ENCODE data around the gene TCL1B. TPM values are rescaled to one million over a fixed set of nuclear protein-coding genes. Genes with fewer than 3 reads are reported as not detected.
"Not testable (repeated sequence)": the region's sequence is repeated elsewhere in the genome, so short reads cannot be mapped to it uniquely, and the experiment has no call there.

The TCL1B gene
- total and polyA plus RNA-seq, 2 of the 4 experiments (the other 2 are of a cell fraction), result not detected

DNA sequence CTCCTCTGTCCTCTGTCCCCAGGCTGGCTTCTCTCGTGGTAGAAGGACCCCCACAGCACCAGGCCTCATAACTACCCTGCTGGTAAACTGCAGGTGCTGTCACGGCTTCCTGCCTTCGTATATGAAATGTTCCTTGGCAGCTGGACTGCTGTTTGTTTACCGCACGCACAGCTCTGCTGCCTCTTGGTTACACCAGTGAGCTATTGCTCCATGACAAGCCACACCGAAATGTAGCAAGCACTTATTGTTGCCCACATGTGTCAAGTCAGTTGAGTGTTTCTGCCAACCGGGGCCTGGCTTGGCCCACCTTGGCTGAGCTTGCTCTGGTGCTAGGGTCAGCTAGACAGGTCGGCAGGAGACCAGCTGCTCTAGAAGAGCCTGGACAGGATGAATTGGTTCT, 21.7 kb upstream of the TCL1B start:
- H2AK5ac ChIP-seq (ENCODE audit: low read depth, low read length), result no peak overlapping the region
- dilution Hi-C loops (cut with HindIII; ENCODE audit: low sequenced_read_pairs, unreplicated experiment) (no loop called here), intact Hi-C loops (cut with micrococcal nuclease) (no loop called here), in situ Hi-C loops (cut with MboI; ENCODE audit: low sequenced_read_pairs) (no loop called here)
- H3K9ac ChIP-seq (ENCODE audit: low read depth, low read length), result no peak overlapping the region
- ATAC-seq (ENCODE audit: low read depth) (no peak), DNase-seq (no peak)
- H3K14ac ChIP-seq (replicated peaks; ENCODE audit: low read depth, low read length), result no peak overlapping the region
- POLR2A ChIA-PET (ENCODE audit: unreplicated experiment), result no interaction called here
- H3K4ac ChIP-seq (ENCODE audit: low read depth, low read length), result no peak overlapping the region
- no peak overlapping the region for H2BK20ac ChIP-seq (ENCODE audit: low read depth, low read length)
- no peaks in the 10 kb centered on the region for H3K4me1 ChIP-seq (ENCODE audit: control insufficient read depth, insufficient read depth, low read length)
- WGBS, 2 experiments (ENCODE audit: extremely low coverage in 2 of 2, insufficient read length in 1 of 2), result 74% methylated on average over 3 of the region's 8 CpGs; no CpG with 5 or more reads in 1 of the 2 experiments
- no peak overlapping the region for H4K91ac ChIP-seq (ENCODE audit: insufficient read depth, low read depth, low read length)
- no peak overlapping the region for H2BK120ac ChIP-seq (ENCODE audit: low read depth, low read length)
- no peak for TF ChIP-seq SMC3 (IDR thresholded peaks at IDR 0.05; ENCODE audit: low read depth, low read length)
- no peak for TF ChIP-seq CEBPB (IDR thresholded peaks at IDR 0.05; ENCODE audit: low read depth, low read length)
- no peak for TF ChIP-seq POLR2A (IDR thresholded peaks at IDR 0.05; ENCODE audit: low read depth, low read length)
- no peak for TF ChIP-seq FOS (IDR thresholded peaks at IDR 0.05; ENCODE audit: low read depth, low read length)
- no peak for TF ChIP-seq RFX5 (IDR thresholded peaks at IDR 0.05; ENCODE audit: low read depth, low read length)
- no peak for TF ChIP-seq RAD21 (IDR thresholded peaks at IDR 0.05; ENCODE audit: low read length)
- TF ChIP-seq MAFK (IDR thresholded peaks at IDR 0.05; ENCODE audit: low read depth, low read length), result no peak
- TF ChIP-seq USF2 (IDR thresholded peaks at IDR 0.05; ENCODE audit: low read depth, low read length), result no peak
- TF ChIP-seq BHLHE40 (IDR thresholded peaks at IDR 0.05; ENCODE audit: low read depth, low read length), result no peak
- no peak for TF ChIP-seq MXI1 (IDR thresholded peaks at IDR 0.05; ENCODE audit: borderline replicate concordance, low read depth, low read length)
- no peak for TF ChIP-seq MAZ (IDR thresholded peaks at IDR 0.05; ENCODE audit: borderline replicate concordance, low read depth, low read length)
- H2AK9ac ChIP-seq (replicated peaks; ENCODE audit: low read depth, low read length, poor library complexity), result no peak overlapping the region
- H3K56ac ChIP-seq (ENCODE audit: extremely low read depth, insufficient read depth, low read length), result no peak overlapping the region
- H2AFZ ChIP-seq (replicated peaks; ENCODE audit: low read length, poor library complexity), result no peak overlapping the region
- H4K8ac ChIP-seq (ENCODE audit: low read depth in 2 of 2, low read length in 2 of 2), result no peak overlapping the region
- H4K5ac ChIP-seq (ENCODE audit: low read depth, low read length), result no peak overlapping the region
- H3K4me2 ChIP-seq (ENCODE audit: low read depth, low read length), result no peak overlapping the region
- H2BK5ac ChIP-seq (ENCODE audit: low read depth, low read length, poor library complexity, severe bottlenecking), result no peak overlapping the region
- no peaks in the 10 kb centered on the region for H3K79me1 ChIP-seq (ENCODE audit: low read depth in 1 of 2, low read length in 2 of 2)
- no peaks in the 10 kb centered on the region; the same call in 1 of the 2 replicates for H3K27me3 ChIP-seq (ENCODE audit: control insufficient read depth, insufficient read depth, low read length)
- no TSS peak for BruUV-seq (replicated peaks)
- H3K4me3 ChIP-seq (ENCODE audit: insufficient read depth, low read depth, low read length), result no peak overlapping the region
- no peak overlapping the region for H2BK15ac ChIP-seq (ENCODE audit: low read depth, low read length)
- no peaks in the 10 kb centered on the region for H3K9me1 ChIP-seq (ENCODE audit: insufficient read depth, low read length)
- no peak overlapping the region for H3K23ac ChIP-seq (ENCODE audit: low read depth, low read length)
- H4K20me1 ChIP-seq (ENCODE audit: insufficient read depth, low read length), result no peaks in the 10 kb centered on the region
- H3K9me3 ChIP-seq (ENCODE audit: control insufficient read depth, insufficient read depth, low read length), result no peaks in the 10 kb centered on the region
- H3K18ac ChIP-seq (ENCODE audit: low read depth, low read length), result no peak overlapping the region
- no peak overlapping the region for H3K27ac ChIP-seq (ENCODE audit: insufficient read depth, low read length)
- H3K36me3 ChIP-seq (ENCODE audit: control insufficient read depth, insufficient read depth, low read length), result no peaks in the 10 kb centered on the region
- CTCF ChIA-PET, result no interaction called here

- CTCF ChIA-PET, result interaction anchor here (0.6 to 1.6 kb wide), 2 partner anchors 15 to 32 kb away, joined by 3 read pairs; no protein-coding TSS in a partner anchor
- POLR2A ChIA-PET (ENCODE audit: unreplicated experiment); H3K27ac ChIP-seq (ENCODE audit: insufficient read depth, low read length); H4K8ac ChIP-seq (ENCODE audit: low read depth in 2 of 2, low read length in 2 of 2); H2AK9ac ChIP-seq (replicated peaks; ENCODE audit: low read depth, low read length, poor library complexity); H3K36me3 ChIP-seq (ENCODE audit: control insufficient read depth, insufficient read depth, low read length); H3K79me1 ChIP-seq (ENCODE audit: low read depth in 1 of 2, low read length in 2 of 2); H2BK20ac ChIP-seq (ENCODE audit: low read depth, low read length); H2AFZ ChIP-seq (replicated peaks; ENCODE audit: low read length, poor library complexity); H3K18ac ChIP-seq (ENCODE audit: low read depth, low read length); ATAC-seq (ENCODE audit: low read depth); H4K5ac ChIP-seq (ENCODE audit: low read depth, low read length); H3K23ac ChIP-seq (ENCODE audit: low read depth, low read length); H3K9me3 ChIP-seq (ENCODE audit: control insufficient read depth, insufficient read depth, low read length); in situ Hi-C loops (cut with MboI; ENCODE audit: low sequenced_read_pairs); H3K56ac ChIP-seq (ENCODE audit: extremely low read depth, insufficient read depth, low read length); H3K4me3 ChIP-seq (ENCODE audit: insufficient read depth, low read depth, low read length); intact Hi-C loops (cut with micrococcal nuclease); H2BK5ac ChIP-seq (ENCODE audit: low read depth, low read length, poor library complexity, severe bottlenecking); dilution Hi-C loops (cut with HindIII; ENCODE audit: low sequenced_read_pairs, unreplicated experiment); H2AK5ac ChIP-seq (ENCODE audit: low read depth, low read length); H4K20me1 ChIP-seq (ENCODE audit: insufficient read depth, low read length); H3K4me2 ChIP-seq (ENCODE audit: low read depth, low read length); BruUV-seq (replicated peaks); H3K9ac ChIP-seq (ENCODE audit: low read depth, low read length); DNase-seq; H3K4ac ChIP-seq (ENCODE audit: low read depth, low read length); H3K14ac ChIP-seq (replicated peaks; ENCODE audit: low read depth, low read length); H2BK15ac ChIP-seq (ENCODE audit: low read depth, low read length); H2BK120ac ChIP-seq (ENCODE audit: low read depth, low read length); H3K27me3 ChIP-seq (ENCODE audit: control insufficient read depth, insufficient read depth, low read length); H3K9me1 ChIP-seq (ENCODE audit: insufficient read depth, low read length); H3K4me1 ChIP-seq (ENCODE audit: control insufficient read depth, insufficient read depth, low read length); H4K91ac ChIP-seq (ENCODE audit: insufficient read depth, low read depth, low read length): not testable (repeated sequence)
- no CpG with 5 or more reads among the region's 8 CpGs for WGBS, 2 experiments (ENCODE audit: extremely low coverage in 2 of 2, insufficient read length in 1 of 2)
Measured at GRCh38 chr14:95665530-95665929, 20.7 kb upstream of the TCL1B start.

Measured in IMR-90 (cell line).